Keratinocyte (primary cell): ENCODE data around the gene JPH2.

Source experiments
- EZH2 ChIP-seq: IDR thresholded peaks from one replicate; pipeline ENCODE4 v1.6.1; 2012; ENCODE audit warnings: inconsistent platforms, mild to moderate bottlenecking, low read length, moderate library complexity
- TF ChIP-seq, protein P1 (sequence below), 3 experiments: IDR thresholded peaks in 1 of 3; conservative IDR thresholded peaks in 1 of 3; optimal IDR thresholded peaks in 1 of 3; 2 replicates in 2 of 3; 3 replicates in 1 of 3; pipeline versions ENCODE3 to v1.5.1; 2011; ENCODE audit warnings: low read length in 3 of 3, mild to moderate bottlenecking in 3 of 3, moderate library complexity in 2 of 3, control low read depth in 1 of 3, inconsistent platforms in 1 of 3; ENCODE audit not compliant: insufficient read depth in 2 of 3; ENCODE audit errors: extremely low read depth in 1 of 3

DNA sequence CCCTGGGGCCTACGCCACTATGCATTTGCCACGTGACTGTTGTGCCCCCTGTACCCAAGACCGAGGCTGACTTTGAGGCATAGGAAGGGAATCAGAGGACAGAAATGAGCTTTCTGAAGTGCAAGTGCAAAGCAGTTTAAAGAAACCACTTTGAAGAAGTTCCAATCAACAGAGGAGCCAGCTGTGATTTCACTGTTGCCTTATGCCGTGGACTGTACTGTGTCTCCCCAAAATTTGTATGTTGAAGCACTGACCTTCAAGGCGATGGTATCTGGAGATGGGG is 111.1 kb downstream of the JPH2 start:
- no peak for TF ChIP-seq EZH2
- TF ChIP-seq, protein P1, sequence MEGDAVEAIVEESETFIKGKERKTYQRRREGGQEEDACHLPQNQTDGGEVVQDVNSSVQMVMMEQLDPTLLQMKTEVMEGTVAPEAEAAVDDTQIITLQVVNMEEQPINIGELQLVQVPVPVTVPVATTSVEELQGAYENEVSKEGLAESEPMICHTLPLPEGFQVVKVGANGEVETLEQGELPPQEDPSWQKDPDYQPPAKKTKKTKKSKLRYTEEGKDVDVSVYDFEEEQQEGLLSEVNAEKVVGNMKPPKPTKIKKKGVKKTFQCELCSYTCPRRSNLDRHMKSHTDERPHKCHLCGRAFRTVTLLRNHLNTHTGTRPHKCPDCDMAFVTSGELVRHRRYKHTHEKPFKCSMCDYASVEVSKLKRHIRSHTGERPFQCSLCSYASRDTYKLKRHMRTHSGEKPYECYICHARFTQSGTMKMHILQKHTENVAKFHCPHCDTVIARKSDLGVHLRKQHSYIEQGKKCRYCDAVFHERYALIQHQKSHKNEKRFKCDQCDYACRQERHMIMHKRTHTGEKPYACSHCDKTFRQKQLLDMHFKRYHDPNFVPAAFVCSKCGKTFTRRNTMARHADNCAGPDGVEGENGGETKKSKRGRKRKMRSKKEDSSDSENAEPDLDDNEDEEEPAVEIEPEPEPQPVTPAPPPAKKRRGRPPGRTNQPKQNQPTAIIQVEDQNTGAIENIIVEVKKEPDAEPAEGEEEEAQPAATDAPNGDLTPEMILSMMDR (optimal IDR thresholded peaks at IDR 0.05 in 1 of 3, IDR thresholded peaks at IDR 0.05 in 1 of 3, conservative IDR thresholded peaks at IDR 0.05 in 1 of 3; ENCODE audit: extremely low read depth in 1 of 3, insufficient read depth in 2 of 3, low read length in 3 of 3): no peak
